ENCODE results near the gene SH3YL1.

DNA sequence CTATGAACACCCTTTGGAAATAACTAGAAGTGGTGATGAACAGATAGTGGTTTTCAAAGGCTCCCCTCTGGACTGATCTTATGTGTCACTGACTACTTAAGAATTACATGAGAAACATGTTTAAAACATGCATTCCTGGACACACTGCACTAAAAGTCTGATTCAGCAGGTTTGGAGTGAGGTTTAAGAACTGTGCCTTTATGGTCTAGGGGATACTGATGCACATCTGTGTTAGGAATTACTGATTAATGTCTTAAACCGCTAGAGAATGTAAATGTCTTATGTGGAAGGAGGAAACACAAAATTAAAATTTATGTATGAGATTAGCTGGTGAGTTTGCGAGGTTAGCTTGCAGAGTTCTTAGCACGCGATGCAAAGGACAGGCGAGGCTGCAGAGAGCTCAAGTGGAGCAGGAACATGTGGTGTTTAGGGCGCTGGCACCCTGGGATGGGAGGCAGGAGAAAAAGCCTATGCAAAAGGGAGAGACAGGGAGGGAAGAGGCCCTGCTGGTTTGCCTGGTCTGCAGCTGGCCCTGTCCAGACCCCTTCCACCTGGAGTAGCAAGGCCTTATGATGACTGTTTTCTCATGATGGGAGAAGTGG, 11.7 kb downstream of the SH3YL1 start:
- TF ChIP-seq POLR2A (IDR thresholded peaks at IDR 0.05; ENCODE audit: low read length) (no peak), EHMT2 (IDR thresholded peaks at IDR 0.05; ENCODE audit: low read depth) (no peak)
